Activated CD4-positive, CD25-positive, alpha-beta regulatory T cell treated with anti-CD3 and anti-CD28 coated beads, Interleukin-2, amount 50 U/mL, for 72 hours (primary cell): ENCODE measurements around the gene COX20.
"Not testable (repeated sequence)": the region's sequence is repeated elsewhere in the genome, so short reads cannot be mapped to it uniquely, and the experiment has no call there.

Experiments
- DNase-seq: peaks from one replicate; pipeline ENCODE4 v3.0.0; 2021

COX20 gene

GRCh38 chr1:244835276-244836134 is at the start of gene COX20:
COX20 (plus strand) TSS chr1:244835658; CDS start chr1:244835715, 57 bp downstream.
- no peak for DNase-seq

DNA sequence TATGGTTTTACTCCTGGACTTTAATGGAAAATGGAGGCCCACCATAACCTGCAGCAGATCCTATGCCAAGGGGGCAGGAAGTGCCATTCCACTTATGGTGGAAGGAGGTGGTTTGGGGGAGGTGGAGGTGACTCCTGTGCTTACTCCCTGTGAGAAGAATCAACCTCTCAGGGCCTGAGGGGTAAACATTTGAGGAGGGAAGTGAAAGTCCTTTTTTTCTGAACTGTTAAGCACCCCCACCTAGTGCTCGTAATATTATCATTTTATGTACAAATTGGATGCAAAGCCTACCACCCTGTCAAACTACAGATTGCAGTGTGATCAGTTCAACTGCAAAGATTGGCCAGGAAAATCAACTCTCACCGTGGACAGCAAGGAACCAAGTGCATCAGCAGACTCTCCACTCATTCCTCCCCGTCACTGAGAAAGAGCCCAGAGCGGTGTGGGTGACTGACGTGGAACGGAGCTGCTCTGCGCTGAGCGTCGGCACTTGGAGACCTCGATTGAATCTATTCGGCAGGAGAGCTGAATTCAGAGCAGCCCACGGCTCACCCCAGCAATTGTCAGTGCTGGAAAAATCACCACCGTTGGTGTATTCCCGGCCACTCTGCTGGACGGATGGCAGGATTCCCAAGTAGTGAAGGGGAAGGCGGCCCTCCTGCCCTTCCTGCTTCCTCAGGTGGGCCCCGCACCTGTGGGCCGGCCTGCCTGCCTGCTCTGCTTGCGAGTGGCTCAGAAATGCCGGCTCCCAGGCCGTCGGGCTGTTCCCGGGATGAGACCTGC is 46.8 kb upstream of the COX20 start:
- no peak for DNase-seq

GRCh38 chr1:244789276-244789580 is 46.2 kb upstream of the COX20 start:
- no peak for DNase-seq

GRCh38 chr1:244789731-244790130 is 45.7 kb upstream of the COX20 start:
- DNase-seq, result no peak

DNA sequence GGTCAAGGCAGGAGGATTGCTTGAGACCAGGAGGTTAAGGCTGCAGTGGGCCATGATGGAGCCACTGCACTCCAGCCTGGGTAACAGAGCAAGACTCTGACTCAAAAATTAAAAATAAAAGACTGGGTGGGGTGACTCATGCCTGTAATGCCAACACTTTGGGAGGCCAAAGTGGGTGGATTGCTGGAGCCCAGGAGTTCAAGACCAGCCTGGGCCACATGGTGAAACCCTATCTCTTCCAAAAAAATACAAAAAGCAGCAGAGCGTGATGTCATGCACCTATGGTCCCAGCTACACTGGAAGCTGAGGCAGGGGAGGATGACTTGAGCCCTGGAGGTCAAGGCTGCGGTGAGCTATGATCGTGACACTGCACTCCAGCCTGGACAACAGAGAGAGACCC is 44.4 kb upstream of the COX20 start:
- DNase-seq, result no peak

GRCh38 chr1:244792188-244792850 is 43.1 kb upstream of the COX20 start:
- no peak for DNase-seq

- DNase-seq, result no peak
Observed at GRCh38 chr1:244794071-244794470, 41.4 kb upstream of the COX20 start.

GRCh38 chr1:244794516-244794915 is 40.9 kb upstream of the COX20 start:
- not testable (repeated sequence) for DNase-seq

- DNase-seq, result peak; percentile 59
Observed at GRCh38 chr1:244796719-244797406, 38.6 kb upstream of the COX20 start.

DNA sequence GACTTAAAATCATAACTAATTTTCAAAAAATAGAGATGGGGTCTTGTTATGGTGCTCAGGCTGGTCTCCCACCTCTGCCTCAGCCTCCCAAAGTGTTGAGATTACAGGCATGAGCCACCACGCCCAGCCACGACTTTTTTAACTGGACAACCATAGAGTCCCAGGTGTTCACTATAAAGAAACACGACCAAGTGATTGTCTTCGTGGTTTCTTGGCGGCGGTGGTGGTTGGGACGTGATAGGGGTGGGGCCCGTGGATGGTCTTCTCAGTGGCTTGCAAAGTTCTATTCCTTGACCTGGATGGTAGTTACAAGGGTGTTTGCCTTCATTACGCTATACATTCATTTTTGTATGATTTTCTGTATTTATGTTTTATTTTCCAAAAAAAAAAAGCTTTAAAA is 34.6 kb upstream of the COX20 start:
- no peak for DNase-seq

DNA sequence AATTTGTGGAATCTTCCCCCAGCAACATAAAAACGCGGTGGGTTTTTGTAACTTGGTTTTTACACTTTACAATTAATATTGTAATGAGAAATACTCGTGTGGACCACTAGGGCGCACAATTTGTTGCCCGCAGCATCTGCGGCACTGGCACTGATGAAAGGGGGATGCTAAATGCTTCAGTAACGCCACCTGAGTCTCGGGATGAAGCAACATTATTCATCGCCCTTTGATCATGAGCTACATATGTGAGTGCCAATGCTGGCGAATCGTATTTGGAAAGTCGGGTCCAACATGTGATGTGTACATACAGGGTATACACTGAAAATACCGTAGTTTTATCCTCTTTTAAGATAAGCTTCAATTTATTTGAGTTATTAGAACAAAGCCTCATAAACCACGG is 34.2 kb upstream of the COX20 start:
- DNase-seq, result no peak

GRCh38 chr1:244802041-244802440 is 33.4 kb upstream of the COX20 start:
- no peak for DNase-seq

GRCh38 chr1:244802556-244803239 is 32.8 kb upstream of the COX20 start:
- no peak for DNase-seq

- no peak for DNase-seq
Observed at GRCh38 chr1:244804841-244805240, 30.6 kb upstream of the COX20 start.

- DNase-seq, result no peak
Observed at GRCh38 chr1:244807138-244807537, 28.3 kb upstream of the COX20 start.

- DNase-seq, result no peak
Observed at GRCh38 chr1:244810221-244810620, 25.2 kb upstream of the COX20 start.

DNA sequence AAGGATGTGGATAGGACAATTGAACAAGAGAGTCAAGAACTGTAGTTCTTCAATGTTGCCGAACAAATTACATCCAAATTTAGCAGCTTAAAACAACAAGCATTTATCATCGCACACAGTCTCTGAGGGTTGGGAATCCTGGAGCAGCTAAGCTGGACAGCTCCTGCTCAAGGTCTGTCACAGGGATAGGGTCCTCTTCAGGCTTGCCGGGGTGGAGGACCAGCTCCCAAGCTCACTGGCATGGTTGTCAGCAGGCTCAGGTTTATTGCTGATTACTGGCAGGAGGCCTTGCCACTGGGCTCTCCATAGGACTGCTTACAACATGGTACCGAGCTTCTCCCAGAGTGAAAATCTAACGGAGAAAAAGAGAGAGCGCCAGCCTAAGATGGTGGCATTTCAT is 22.1 kb upstream of the COX20 start:
- DNase-seq, result no peak

- no peak for DNase-seq
Observed at GRCh38 chr1:244815600-244816099, 19.8 kb upstream of the COX20 start.

DNA sequence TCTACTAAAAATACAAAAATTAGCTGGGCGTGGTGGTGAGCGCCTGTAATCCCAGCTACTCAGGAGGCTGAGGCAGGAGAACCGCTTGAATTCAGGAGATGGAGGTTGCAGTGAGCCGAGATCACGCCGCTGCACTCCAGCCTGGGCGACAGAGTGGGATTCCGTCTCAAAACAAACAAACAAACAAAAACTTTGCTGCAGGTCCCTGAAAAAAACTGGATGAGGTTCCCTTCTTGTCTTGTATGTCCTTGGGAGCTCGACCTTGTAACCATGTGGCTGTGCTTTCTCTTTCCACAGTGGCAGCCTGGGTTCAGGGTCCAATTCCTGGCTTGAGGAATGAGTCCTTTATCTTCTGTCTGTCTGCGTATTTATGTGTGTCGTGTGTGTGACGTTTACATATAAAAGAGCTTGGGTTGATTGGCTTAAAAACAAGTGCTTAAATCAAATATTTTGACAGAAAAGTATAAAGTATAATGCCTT is 18.0 kb upstream of the COX20 start:
- DNase-seq, result no peak

DNA sequence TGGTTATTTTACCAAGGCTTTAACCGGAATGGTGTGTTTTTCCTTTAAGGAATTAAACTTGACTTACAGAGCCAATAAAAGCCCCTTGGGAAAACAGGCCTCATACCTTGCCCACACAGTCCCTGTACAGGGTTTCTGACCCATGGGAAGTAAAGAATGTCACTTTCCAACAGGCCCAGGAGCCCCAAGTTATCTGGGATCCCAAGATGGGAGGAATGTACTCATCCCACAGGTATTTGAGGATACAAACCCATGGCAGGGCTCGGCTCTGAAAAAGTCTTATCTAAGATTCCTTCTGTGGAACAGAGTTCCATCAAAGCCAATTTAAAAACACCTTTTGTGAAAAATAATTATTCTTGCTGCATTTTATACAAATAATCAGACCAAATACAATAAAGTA is 15.3 kb upstream of the COX20 start:
- DNase-seq, result no peak

DNA sequence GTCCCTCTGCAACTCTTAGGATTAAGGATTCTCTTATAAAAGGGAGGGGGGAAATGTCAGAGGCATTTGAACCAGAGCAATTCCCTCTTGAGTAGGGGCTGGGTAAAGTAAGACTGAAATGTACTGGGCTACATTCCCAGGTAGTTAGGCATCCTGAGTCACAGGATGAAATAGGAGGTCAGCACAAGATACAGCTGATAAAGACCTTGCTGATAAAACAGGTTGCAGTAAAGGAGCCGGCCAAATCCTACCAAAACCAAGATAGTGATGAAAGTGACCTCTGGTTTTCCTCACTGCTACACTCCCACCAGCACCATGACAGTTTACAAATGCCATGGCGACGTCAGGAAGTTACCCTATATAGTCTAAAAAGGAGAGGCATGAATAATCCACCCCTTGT is 14.3 kb upstream of the COX20 start:
- DNase-seq, result no peak

DNA sequence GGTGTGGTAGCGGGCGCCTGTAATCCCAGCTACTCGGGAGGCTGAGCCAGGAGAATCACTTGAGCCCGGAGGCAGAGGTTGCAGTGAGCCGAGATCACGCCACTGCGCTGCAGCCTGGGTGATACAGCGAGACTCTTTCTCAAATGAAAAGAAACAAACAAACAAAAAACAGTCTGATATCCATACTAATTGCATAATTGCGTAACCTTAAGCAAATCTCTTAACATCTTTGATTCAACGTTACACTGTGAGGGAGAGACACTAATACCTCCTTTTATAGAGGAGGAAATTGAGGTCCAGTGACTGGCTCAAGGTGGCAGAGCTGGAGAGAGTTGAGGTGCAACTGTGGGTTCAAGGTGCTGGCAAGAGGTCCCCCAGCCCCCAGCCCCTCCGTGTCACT is 12.6 kb upstream of the COX20 start:
- DNase-seq, result no peak
